ENCODE results near the gene PLEKHJ1. TPM values are rescaled to one million over a fixed set of nuclear protein-coding genes. Genes with fewer than 3 reads are reported as not detected.

Gene PLEKHJ1
- total RNA-seq, 2 experiments from 2014 or later, result 58.3 to 60.4 TPM

DNA sequence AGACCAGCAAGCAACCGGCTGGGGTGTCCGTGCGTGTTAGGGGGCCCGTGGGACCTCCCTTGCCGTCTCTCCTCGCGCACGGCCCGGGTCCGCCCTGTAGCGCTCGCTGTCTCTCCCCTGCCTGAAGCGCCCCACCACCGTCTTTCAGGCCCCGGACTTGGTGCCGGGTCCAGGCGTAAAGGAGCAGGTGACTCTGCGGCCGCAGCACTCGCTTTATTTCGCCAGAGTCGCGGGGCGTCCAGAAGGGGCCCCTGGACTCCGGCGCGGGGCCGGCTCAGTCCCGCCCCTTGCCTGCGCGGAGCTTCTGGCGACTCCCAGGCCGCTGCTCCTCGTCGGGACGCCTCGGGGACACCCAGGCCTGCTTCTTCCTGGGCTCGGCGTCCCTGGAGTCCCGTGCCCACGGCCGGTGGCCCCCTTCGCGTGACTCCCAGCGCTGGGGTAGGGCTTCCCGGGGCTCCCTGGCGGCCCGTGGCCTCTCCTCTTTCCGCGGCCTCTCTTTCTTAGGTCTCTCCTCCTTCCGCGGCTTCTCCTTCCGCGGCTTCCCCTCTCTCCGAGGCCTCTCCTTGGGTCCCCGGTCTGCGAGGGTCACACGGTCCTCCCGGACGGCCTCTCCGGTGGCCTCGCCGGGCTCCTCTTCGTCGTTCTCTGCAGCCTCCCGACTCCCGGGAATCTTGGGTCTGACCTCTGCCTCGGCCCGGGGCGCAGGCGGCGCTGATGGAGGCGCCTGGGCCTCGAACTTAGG is 16.1 kb upstream of the PLEKHJ1 start:
- Mint-ChIP-seq H3K9me3 (no peaks in the 10 kb centered on the region), H3K27ac (no peak overlapping the region), H3K36me3 (ENCODE audit: low read depth) (peaks cover 9% of the 10 kb centered on the region), H3K4me3 (no peak overlapping the region), H3K4me1 (peaks cover 16% of the 10 kb centered on the region), H3K27me3 (peaks cover 30% of the 10 kb centered on the region)
- no peak for DNase-seq
- ChIA-PET CTCF (interaction anchor here (1.6 kb wide), 1 partner anchor 9 kb away, joined by 8 read pairs; no protein-coding TSS in a partner anchor), POLR2A (interaction anchor here (1.1 to 6.2 kb wide), 6 partner anchors 10 to 75 kb away, joined by 4 to 58 read pairs (median 10); partner anchors contain the start of gene LSM7)

DNA sequence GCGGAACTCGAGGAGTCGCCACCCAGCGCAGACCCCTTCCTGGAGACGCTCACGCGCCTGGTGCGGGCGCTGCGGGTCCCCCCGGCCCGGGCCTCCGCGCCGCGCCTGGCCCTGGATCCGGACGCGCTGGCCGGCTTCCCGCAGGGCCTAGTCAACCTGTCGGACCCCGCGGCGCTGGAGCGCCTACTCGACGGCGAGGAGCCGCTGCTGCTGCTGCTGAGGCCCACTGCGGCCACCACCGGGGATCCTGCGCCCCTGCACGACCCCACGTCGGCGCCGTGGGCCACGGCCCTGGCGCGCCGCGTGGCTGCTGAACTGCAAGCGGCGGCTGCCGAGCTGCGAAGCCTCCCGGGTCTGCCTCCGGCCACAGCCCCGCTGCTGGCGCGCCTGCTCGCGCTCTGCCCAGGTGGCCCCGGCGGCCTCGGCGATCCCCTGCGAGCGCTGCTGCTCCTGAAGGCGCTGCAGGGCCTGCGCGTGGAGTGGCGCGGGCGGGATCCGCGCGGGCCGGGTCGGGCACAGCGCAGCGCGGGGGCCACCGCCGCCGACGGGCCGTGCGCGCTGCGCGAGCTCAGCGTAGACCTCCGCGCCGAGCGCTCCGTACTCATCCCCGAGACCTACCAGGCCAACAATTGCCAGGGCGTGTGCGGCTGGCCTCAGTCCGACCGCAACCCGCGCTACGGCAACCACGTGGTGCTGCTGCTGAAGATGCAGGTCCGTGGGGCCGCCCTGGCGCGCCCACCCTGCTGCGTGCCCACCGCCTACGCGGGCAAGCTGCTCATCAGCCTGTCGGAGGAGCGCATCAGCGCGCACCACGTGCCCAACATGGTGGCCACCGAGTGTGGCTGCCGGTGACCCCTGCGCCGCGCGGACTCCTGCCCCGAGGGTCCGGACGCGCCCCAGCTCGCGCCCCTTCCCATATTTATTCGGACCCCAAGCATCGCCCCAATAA is 15.3 kb upstream of the PLEKHJ1 start:
- H3K9me3 Mint-ChIP-seq, result no peaks in the 10 kb centered on the region
- CTCF ChIA-PET, result interaction anchor here (1.6 kb wide), 1 partner anchor 10 kb away, joined by 8 read pairs; no protein-coding TSS in a partner anchor
- no peak overlapping the region for H3K4me3 Mint-ChIP-seq

DNA sequence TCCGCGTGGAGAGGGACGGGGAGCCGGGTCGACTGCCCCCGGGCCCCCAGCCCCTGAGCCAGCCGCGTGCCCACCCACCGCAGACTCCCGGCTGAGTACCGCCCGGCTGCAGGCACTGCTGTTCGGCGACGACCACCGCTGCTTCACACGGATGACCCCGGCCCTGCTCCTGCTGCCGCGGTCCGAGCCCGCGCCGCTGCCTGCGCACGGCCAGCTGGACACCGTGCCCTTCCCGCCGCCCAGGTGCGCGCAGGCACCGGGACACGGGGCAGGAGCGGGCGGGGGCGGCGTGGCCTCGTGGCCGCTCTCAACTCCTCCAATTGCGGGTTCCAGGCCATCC is 14.6 kb upstream of the PLEKHJ1 start:
- POLR2A ChIA-PET, result interaction anchor here (1.0 to 6.2 kb wide), 6 partner anchors 9 to 21 kb away, joined by 3 to 58 read pairs (median 18); no protein-coding TSS in a partner anchor
- peaks cover 30% of the 10 kb centered on the region for H3K27me3 Mint-ChIP-seq
- no peaks in the 10 kb centered on the region for H3K9me3 Mint-ChIP-seq

More for the DNA sequence above, 15.3 kb upstream of the PLEKHJ1 start:
- peaks cover 12% of the 10 kb centered on the region for H3K36me3 Mint-ChIP-seq (ENCODE audit: low read depth)
- no peak for DNase-seq
- no peak overlapping the region for H3K27ac Mint-ChIP-seq
- peaks cover 13% of the 10 kb centered on the region for H3K4me1 Mint-ChIP-seq
- POLR2A ChIA-PET, result interaction anchor here (1.0 to 6.2 kb wide), 6 partner anchors 9 to 76 kb away, joined by 3 to 58 read pairs (median 10); partner anchors contain the start of gene LSM7
- H3K27me3 Mint-ChIP-seq, result peaks cover 30% of the 10 kb centered on the region

DNA sequence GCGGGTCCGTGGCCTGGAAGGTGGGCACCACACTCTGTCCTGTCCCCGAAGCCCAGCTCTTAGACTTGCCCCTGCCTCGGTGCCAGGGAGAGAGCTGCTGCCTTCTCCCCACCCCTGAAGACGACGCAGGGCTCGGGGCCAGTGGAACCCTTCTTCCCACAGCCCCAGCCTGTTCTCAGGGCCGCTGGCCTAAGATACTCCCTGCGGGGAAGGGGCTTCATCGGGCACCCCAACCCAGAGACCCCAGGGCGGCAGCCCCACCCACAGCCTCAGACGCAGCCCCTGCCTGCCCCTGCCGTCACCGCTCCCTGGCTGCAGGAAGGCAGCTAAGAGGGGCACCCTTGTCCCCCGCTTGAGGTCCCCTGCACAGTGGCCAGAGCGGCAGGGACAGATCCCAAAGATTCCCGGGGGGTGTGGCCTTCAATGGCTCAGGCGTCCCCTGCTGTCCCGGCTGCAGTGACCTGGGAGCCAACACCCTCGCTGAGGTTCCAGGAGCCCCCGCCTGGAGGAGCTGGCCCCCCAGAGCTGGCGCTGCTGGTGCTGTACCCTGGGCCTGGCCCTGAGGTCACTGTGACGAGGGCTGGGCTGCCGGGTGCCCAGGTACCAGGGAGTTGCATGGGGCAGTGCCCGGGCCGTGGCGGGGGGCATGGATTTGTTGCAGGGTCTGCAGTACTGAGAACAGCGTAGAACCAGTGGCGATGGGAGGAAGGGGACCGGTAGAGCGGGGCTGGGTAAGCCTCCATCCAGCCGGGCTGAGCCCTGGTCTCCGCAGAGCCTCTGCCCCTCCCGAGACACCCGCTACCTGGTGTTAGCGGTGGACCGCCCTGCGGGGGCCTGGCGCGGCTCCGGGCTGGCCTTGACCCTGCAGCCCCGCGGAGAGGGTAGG is 14.0 kb upstream of the PLEKHJ1 start:
- ChIA-PET CTCF (no interaction called here), POLR2A (interaction anchor here (1.0 to 3.2 kb wide), 7 partner anchors 8 to 22 kb away, joined by 4 to 43 read pairs (median 6); no protein-coding TSS in a partner anchor)
- Mint-ChIP-seq H3K27me3 (peaks cover 30% of the 10 kb centered on the region), H3K36me3 (ENCODE audit: low read depth) (peaks cover 21% of the 10 kb centered on the region), H3K4me1 (peaks cover 13% of the 10 kb centered on the region), H3K27ac (no peak overlapping the region), H3K4me3 (no peak overlapping the region), H3K9me3 (no peaks in the 10 kb centered on the region)
- DNase-seq, result no peak

More for the DNA sequence above, 14.6 kb upstream of the PLEKHJ1 start:
- Mint-ChIP-seq H3K36me3 (ENCODE audit: low read depth) (peaks cover 15% of the 10 kb centered on the region), H3K4me3 (no peak overlapping the region), H3K4me1 (peaks cover 13% of the 10 kb centered on the region), H3K27ac (no peak overlapping the region)
- CTCF ChIA-PET, result interaction anchor here (1.6 kb wide), 1 partner anchor 10 kb away, joined by 8 read pairs; no protein-coding TSS in a partner anchor
- no peak for DNase-seq

DNA sequence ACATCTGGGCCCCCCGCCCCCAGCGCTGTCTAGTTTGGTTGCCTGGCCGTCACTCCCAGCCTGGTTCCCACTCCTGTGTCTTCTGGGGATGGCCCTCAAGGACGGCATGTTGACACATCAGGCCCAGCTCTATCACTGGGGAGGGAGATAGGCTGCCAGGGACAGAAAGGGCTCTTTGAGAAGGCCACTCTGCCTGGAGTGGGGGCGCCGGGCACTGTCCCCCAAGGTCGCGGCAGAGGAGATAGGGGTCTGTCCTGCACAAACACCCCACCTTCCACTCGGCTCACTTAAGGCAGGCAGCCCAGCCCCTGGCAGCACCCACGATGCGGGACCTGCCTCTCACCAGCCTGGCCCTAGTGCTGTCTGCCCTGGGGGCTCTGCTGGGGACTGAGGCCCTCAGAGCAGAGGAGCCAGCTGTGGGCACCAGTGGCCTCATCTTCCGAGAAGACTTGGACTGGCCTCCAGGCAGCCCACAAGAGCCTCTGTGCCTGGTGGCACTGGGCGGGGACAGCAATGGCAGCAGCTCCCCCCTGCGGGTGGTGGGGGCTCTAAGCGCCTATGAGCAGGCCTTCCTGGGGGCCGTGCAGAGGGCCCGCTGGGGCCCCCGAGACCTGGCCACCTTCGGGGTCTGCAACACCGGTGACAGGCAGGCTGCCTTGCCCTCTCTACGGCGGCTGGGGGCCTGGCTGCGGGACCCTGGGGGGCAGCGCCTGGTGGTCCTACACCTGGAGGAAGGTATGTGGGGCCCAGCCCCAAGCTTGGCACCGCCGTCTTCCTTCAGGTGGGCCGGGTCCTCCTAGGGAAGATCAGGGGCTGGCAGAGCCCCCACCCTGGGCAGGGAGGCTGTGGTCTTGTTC is 13.1 kb upstream of the PLEKHJ1 start, which contains the start of gene AMH:
Gene AMH (plus strand): TSS at position 314 of the 857 bp plus-strand sequence. CDS start 10 bp downstream, at position 324.
- DNase-seq, result no peak
- Mint-ChIP-seq H3K9me3 (no peaks in the 10 kb centered on the region), H3K4me1 (peaks cover 13% of the 10 kb centered on the region), H3K27ac (no peak within 1 kb of the TSS), H3K36me3 (ENCODE audit: low read depth) (peaks cover 29% of the 10 kb centered on the region), H3K27me3 (peaks cover 29% of the 10 kb centered on the region), H3K4me3 (no peak within 1 kb of the TSS)
- POLR2A ChIA-PET, result interaction anchor here (1.0 to 3.2 kb wide), 6 partner anchors 9 to 23 kb away, joined by 4 to 43 read pairs (median 6); no protein-coding TSS in a partner anchor
- CTCF ChIA-PET, result interaction anchor here (0.5 kb wide), 1 partner anchor 143 kb away, joined by 3 read pairs; no protein-coding TSS in a partner anchor

DNA sequence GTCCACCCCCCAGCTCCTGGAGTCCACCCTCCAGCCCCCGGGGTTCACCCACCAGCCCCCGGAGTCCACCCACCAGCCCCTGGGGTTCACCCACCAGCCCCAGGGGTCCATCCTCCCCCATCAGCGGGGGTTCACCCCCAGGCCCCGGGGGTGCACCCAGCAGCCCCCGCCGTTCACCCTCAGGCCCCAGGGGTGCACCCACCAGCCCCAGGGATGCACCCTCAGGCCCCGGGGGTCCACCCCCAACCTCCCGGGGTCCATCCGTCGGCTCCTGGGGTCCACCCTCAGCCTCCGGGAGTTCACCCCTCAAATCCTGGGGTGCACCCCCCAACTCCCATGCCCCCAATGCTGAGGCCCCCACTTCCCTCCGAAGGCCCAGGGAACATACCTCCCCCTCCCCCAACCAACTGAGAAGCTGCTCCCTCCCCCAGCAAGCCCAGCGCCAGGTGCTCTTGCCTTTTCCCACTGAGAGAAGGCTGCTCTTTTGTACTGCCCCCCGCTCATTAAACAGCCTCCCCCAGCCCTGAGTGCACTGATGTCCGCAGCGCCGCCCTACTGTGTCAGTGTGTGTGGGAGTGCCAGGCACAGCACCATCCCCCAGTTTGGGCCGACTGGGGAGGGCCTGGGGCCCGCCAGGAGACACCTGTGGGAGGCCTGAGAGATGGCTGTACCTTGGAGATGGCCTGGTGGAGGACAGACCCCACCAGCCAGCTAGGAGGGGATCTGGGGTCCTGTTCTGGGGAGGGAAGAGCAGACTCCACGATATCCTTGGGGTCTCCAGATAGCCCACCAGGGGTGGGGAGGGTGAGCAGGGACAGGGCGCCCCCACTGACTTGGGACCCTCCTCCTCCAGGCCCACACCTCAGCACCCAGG is 12.2 kb upstream of the PLEKHJ1 start:
- H3K36me3 Mint-ChIP-seq (ENCODE audit: low read depth), result peaks cover 31% of the 10 kb centered on the region
- CTCF ChIA-PET, result interaction anchor here (0.5 to 0.9 kb wide), 2 partner anchors 13 to 143 kb away, joined by 3 read pairs; no protein-coding TSS in a partner anchor
- H3K4me1 Mint-ChIP-seq, result peaks cover 9% of the 10 kb centered on the region
- H3K9me3 Mint-ChIP-seq, result no peaks in the 10 kb centered on the region
- POLR2A ChIA-PET, result interaction anchor here (1.0 to 3.2 kb wide), 4 partner anchors 9 to 21 kb away, joined by 3 to 43 read pairs (median 4); no protein-coding TSS in a partner anchor
- H3K27me3 Mint-ChIP-seq, result peaks cover 23% of the 10 kb centered on the region
- no peak overlapping the region for H3K27ac Mint-ChIP-seq
- DNase-seq, result no peak
- no peak overlapping the region for H3K4me3 Mint-ChIP-seq

DNA sequence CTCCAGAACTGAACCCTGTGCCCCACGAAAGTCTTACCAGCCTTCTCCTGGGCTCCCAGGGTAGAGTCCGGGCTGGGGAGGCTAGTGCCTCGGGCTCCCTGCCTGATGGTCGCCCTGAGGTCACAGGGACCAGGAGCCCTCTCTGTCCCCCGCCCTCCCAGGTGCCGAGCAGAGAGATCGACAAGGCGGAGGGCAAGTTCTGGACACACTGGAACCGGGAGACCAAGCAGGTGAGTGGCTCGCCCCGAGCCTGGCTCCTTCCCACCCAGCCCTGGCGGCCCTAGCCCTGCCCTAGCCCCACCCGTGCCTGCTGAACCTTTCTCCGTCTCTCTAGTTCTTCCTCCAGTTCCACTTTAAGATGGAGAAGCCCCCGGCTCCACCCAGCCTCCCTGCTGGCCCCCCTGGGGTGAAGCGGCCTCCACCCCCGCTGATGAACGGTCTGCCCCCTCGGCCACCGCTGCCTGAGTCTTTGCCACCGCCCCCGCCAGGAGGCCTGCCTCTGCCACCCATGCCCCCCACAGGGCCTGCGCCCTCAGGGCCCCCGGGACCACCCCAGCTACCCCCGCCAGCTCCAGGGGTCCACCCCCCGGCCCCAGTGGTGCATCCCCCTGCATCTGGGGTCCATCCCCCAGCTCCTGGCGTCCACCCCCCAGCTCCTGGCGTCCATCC is 11.4 kb upstream of the PLEKHJ1 start:
- H3K36me3 Mint-ChIP-seq (ENCODE audit: low read depth), result peaks cover 38% of the 10 kb centered on the region
- H3K27ac Mint-ChIP-seq, result no peak overlapping the region
- POLR2A ChIA-PET, result interaction anchor here (1.0 to 3.2 kb wide), 3 partner anchors 9 to 22 kb away, joined by 3 to 43 read pairs (median 3); no protein-coding TSS in a partner anchor
- H3K9me3 Mint-ChIP-seq, result no peaks in the 10 kb centered on the region
- no peak overlapping the region for H3K4me3 Mint-ChIP-seq
- H3K27me3 Mint-ChIP-seq, result peaks cover 15% of the 10 kb centered on the region
- H3K4me1 Mint-ChIP-seq, result peaks cover 11% of the 10 kb centered on the region
- CTCF ChIA-PET, result interaction anchor here (0.9 kb wide), 1 partner anchor 14 kb away, joined by 3 read pairs; no protein-coding TSS in a partner anchor
- no peak for DNase-seq

DNA sequence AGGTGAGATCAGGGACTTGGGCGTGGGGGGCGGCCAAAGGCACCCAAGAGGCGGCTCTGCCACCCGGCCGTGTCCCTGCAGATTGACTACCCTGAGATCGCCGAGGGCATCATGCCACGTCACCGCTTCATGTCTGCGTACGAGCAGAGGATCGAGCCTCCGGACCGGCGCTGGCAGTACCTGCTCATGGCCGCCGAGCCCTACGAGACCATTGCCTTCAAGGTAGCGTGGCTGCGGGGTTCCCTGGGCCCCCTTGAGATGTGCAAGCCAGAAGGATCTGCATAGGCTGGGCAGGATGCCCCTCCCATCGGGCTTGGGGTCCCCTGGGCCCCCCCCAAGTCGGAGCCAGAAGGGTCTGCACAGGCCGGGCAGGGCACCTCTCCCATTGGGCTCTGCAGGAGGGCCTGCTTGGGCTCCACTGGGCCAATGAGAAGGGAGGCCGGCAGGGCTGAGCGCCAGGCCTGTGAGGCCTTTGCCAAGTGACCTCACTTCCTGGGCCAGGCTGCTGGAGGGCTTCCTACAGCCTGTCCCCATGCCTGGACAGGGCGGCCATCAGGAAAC is 10.8 kb upstream of the PLEKHJ1 start:
- no peak for DNase-seq
- ChIA-PET POLR2A (interaction anchor here (1.0 kb wide), 1 partner anchor 9 kb away, joined by 3 read pairs; no protein-coding TSS in a partner anchor), CTCF (no interaction called here)
- H3K27me3 Mint-ChIP-seq, result peaks cover 10% of the 10 kb centered on the region
- H3K9me3 Mint-ChIP-seq, result no peaks in the 10 kb centered on the region
- no peak overlapping the region for H3K4me3 Mint-ChIP-seq
- no peak overlapping the region for H3K27ac Mint-ChIP-seq
- H3K36me3 Mint-ChIP-seq (ENCODE audit: low read depth), result peaks cover 42% of the 10 kb centered on the region
- peaks cover 11% of the 10 kb centered on the region for H3K4me1 Mint-ChIP-seq

DNA sequence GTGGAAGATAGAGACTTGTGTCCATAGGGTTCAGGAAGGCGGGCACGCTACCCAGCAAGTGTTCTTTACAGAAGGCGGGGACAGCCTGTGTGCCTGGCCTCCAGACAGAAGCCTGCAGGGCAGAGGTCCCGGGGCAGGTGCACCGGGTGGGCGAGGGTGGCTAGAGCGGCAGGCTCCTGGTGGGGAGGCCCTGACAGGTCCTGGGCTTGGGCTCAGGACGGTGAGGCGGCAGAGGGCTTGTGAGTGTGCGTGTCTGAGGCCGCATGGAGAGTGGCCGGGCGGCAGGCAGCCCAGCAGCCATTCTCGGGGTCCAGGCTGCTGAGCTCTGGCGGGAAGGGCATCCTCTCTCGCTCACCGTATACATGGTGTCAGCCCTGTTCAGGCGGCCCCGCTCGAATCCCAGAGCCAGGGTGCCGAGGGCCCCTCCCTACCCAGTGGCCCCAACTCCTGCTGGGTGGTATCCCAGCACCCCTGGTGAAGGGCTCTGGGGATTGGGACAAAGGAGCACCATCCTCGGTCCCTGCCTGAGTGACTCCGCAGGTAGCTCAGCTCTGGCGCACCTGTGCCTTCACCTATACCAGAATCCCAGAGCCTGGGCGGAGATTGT is 10.0 kb upstream of the PLEKHJ1 start:
- Mint-ChIP-seq H3K4me1 (peaks cover 16% of the 10 kb centered on the region), H3K27me3 (peaks cover 7% of the 10 kb centered on the region), H3K27ac (no peak overlapping the region), H3K9me3 (no peaks in the 10 kb centered on the region), H3K36me3 (ENCODE audit: low read depth) (peaks cover 43% of the 10 kb centered on the region), H3K4me3 (no peak overlapping the region)
- POLR2A ChIA-PET, result interaction anchor here (1.0 kb wide), 1 partner anchor 9 kb away, joined by 3 read pairs; no protein-coding TSS in a partner anchor
- CTCF ChIA-PET, result interaction anchor here (0.6 kb wide), 1 partner anchor 66 kb away, joined by 3 read pairs; no protein-coding TSS in a partner anchor
- no peak for DNase-seq

Data from activated CD4-positive, alpha-beta memory T cell treated with anti-CD3 and anti-CD28 coated beads, Interleukin-2, amount 10 ng/mL, durations not matched to agents 7 days and 5 days (primary cell).